Kidney (tissue), 14 donors: ENCODE measurements around the gene KLHL2. TPM values are rescaled to one million over a fixed set of nuclear protein-coding genes. Genes with fewer than 3 reads are reported as not detected.

Source experiments
- DNase-seq, 5 donors: peaks; one replicate each; pipeline ENCODE4 v3.0.0-alpha.2; 2013 to 2020
- FAIRE-seq: peaks from 2 replicates; lab custom pipeline; 2012; peaks lifted over from hg19 to GRCh38; lab: Jason Lieb, UNC
- H3K27ac ChIP-seq, 2 donors: one replicate each; pipeline ENCODE4 v1.7.0; 2013; ENCODE audit warnings: low read depth in 2 of 2, low read length in 2 of 2, inconsistent platforms in 1 of 2
- H3K27me3 ChIP-seq: one replicate; pipeline ENCODE4 v1.7.1; 2013; ENCODE audit warnings: low read length, inconsistent platforms; ENCODE audit not compliant: control insufficient read depth, insufficient read depth
- H3K36me3 ChIP-seq, 3 donors: one replicate each; pipeline versions ENCODE4 v1.7.0 to v1.7.1; 2013; ENCODE audit warnings: low read length in 3 of 3, control low read depth in 1 of 3, inconsistent platforms in 1 of 3; ENCODE audit not compliant: insufficient read depth in 3 of 3, control insufficient read depth in 2 of 3
- H3K4me1 ChIP-seq, 3 donors: one replicate each; pipeline versions ENCODE4 v1.7.0 to v1.7.1; 2013; ENCODE audit warnings: low read length in 3 of 3, inconsistent platforms in 1 of 3, low read depth in 1 of 3; ENCODE audit not compliant: control insufficient read depth in 2 of 3, insufficient read depth in 2 of 3
- H3K4me3 ChIP-seq, 3 donors: one replicate each; pipeline versions ENCODE4 v1.7.0 to v1.8.1; 2013; ENCODE audit warnings: low read length in 3 of 3, control low read depth in 1 of 3, inconsistent platforms in 1 of 3
- H3K9ac ChIP-seq, 3 donors: one replicate each; pipeline versions ENCODE4 v1.7.0 to v1.7.1; 2013; ENCODE audit warnings: low read length in 3 of 3, control low read depth in 1 of 3, inconsistent platforms in 1 of 3
- H3K9me3 ChIP-seq, 3 donors: one replicate each; pipeline versions ENCODE4 v1.7.0 to v1.7.1; 2013; ENCODE audit warnings: low read length in 3 of 3, control low read depth in 1 of 3, inconsistent platforms in 1 of 3; ENCODE audit not compliant: control insufficient read depth in 2 of 3, insufficient read depth in 1 of 3
- intact Hi-C: fragments of 100-400 bp; cut with DNase I; formaldehyde crosslinking; loops from one replicate; pipeline ENCODE4 v1.11.1; 2022
- polyA plus RNA-seq: library from polyadenylated mRNA; stranded (reverse); fragments of 350-450 nt; fragmentation: Illumina TruSeq; extraction: RNeasy Lipid Tissue Mini Kit (QIAGEN cat#74804); gene quantifications from one replicate; pipeline ENCODE4 v1.2.3, GENCODE V29; 2014; ENCODE audit warnings: low read depth, low replicate concordance; ENCODE audit not compliant: insufficient read depth
- total RNA-seq: library from RNA; stranded (reverse); fragmentation: NEBNext Ultra II Directional; extraction: Animal tissue kit (Norgen Biotek cat#: 25700); gene quantifications from one replicate; pipeline ENCODE4 v1.2.1, GENCODE V29; 2021
- TF ChIP-seq, protein P1 (sequence below): IDR thresholded peaks from 3 replicates; pipeline ENCODE4 v1.5.1; 2012; ENCODE audit warnings: mild to moderate bottlenecking, moderate library complexity, borderline replicate concordance; ENCODE audit not compliant: insufficient read depth; ENCODE audit errors: extremely low read depth
- donor health status: control.
- donor health status: control.
- donor health status: control.
- donor health status: control.
- donor health status: control.
- donor health status: DM: yes; HTN: yes; CAD: no.
- donor health status: Normal renal cell carcinoma (clear cell type).

Gene KLHL2
- total and polyA plus RNA-seq, 2 donors from 2014 or later = 11.5 to 44.4 TPM

DNA sequence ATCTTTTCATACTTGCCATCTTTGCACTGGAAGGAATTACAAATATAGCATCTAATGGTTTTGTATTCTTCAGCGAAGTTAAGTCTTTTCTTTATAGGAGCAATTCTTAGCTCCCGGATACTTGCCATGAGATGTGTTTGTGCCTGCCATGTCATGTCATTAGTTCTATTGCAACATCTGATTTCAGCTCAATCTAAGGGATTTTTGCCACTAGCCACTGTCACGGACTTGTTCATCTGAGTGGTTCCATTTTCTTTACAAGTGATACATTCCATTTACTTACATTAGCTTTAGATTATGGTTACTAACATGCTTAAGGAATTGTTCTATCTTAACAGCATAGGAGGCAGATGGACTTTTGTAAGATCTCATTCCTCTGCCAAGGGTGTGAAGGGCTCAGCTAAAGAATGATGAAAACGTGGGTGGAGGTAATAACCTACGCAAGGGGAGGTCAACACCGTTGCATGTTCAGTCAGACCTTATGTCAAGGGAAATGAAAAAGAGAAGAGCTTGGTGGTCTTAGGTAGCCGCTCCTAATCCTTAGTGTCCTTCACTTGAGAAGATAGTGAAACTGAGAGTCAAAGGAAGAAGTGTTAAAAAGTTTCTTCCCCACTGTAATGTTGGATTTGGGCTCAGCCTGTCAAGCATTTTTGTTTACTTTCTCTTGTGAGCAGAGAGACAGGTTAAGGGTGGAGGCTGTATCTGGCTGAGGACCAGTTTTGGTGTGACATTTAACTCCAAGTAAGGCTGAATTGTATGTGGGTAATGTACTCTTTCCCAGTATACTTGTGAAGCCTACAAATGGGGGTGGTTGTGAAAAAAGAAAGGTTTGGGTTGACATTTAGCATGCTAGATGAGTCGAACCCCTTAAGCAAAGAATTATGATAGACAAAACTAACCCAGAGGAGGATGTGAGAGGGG lies 3.6 kb upstream of the KLHL2 start:
- DNase-seq = no peak
- TF ChIP-seq, protein P1, sequence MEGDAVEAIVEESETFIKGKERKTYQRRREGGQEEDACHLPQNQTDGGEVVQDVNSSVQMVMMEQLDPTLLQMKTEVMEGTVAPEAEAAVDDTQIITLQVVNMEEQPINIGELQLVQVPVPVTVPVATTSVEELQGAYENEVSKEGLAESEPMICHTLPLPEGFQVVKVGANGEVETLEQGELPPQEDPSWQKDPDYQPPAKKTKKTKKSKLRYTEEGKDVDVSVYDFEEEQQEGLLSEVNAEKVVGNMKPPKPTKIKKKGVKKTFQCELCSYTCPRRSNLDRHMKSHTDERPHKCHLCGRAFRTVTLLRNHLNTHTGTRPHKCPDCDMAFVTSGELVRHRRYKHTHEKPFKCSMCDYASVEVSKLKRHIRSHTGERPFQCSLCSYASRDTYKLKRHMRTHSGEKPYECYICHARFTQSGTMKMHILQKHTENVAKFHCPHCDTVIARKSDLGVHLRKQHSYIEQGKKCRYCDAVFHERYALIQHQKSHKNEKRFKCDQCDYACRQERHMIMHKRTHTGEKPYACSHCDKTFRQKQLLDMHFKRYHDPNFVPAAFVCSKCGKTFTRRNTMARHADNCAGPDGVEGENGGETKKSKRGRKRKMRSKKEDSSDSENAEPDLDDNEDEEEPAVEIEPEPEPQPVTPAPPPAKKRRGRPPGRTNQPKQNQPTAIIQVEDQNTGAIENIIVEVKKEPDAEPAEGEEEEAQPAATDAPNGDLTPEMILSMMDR = no peak
- Histone ChIP-seq H3K4me3 (no peak overlapping the region), H3K27ac (no peak overlapping the region), H3K4me1 (peaks cover 2 to 6% (median 4%) of the 10 kb centered on the region in 3 donors), H3K9ac (no peak overlapping the region), H3K9me3 (no peaks in the 10 kb centered on the region), H3K27me3 (no peaks in the 10 kb centered on the region), H3K36me3 (no peaks in the 10 kb centered on the region)
- intact Hi-C loops = no loop called here
- no peak for FAIRE-seq

DNA sequence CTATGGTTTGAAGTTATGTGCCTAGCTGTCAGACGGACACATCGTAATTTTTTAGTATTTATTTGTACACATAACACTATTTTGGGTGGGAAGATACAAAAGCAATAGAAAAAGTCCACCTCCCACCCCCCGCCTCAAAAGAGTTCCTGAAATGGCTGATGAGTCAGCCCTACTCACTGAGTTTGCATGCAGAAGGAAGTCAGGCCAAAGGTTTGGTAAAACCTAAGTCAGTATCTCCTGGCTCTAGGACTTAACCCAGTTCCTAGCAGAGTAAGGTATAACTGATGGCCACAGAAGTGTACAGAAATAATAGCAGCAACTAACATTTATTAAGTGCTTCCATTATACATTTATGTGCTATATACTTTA lies 2.9 kb upstream of the KLHL2 start:
- no peaks in the 10 kb centered on the region for H3K9me3 ChIP-seq
- H3K27me3 ChIP-seq = no peaks in the 10 kb centered on the region
- TF ChIP-seq, protein P1 = no peak
- no peak overlapping the region for H3K27ac ChIP-seq
- H3K36me3 ChIP-seq = no peaks in the 10 kb centered on the region
- no peak for DNase-seq
- H3K4me3 ChIP-seq = no peak overlapping the region
- intact Hi-C loops = no loop called here
- FAIRE-seq = no peak
- no peak overlapping the region for H3K9ac ChIP-seq
- peaks cover 2 to 6% (median 4%) of the 10 kb centered on the region in 3 donors for H3K4me1 ChIP-seq

GRCh38 chr4:165207016-165207430 lies 338 bp upstream of the KLHL2 start:
- TF ChIP-seq, protein P1 = no peak
- intact Hi-C loops = no loop called here
- peak in 2 of 5 donors; percentile 43 to 81 for DNase-seq
- Histone ChIP-seq H3K4me3 (peak overlapping the region; percentile 72 to 76 (median 76)), H3K9ac (peak overlapping the region in 2 of 3 donors; percentile 24 to 56), H3K27ac (peak overlapping the region in 1 of 2 donors; percentile 4), H3K27me3 (no peaks in the 10 kb centered on the region), H3K36me3 (no peaks in the 10 kb centered on the region), H3K9me3 (no peaks in the 10 kb centered on the region), H3K4me1 (peaks cover 2 to 8% (median 4%) of the 10 kb centered on the region in 3 donors)
- no peak for FAIRE-seq
